Stomach smooth muscle (tissue), 2 donors: ENCODE measurements around the gene ARFGAP3.

ENCODE experiments used
- H3K27ac ChIP-seq: one replicate; pipeline ENCODE4 v1.7.0; 2013; ENCODE audit warnings: mild to moderate bottlenecking, low read length, inconsistent platforms
- H3K27me3 ChIP-seq, 2 donors: one replicate each; pipeline ENCODE4 v1.7.0; 2013; ENCODE audit warnings: low read length in 2 of 2; ENCODE audit not compliant: insufficient read depth in 2 of 2, control insufficient read depth in 1 of 2
- H3K36me3 ChIP-seq, 2 donors: one replicate each; pipeline ENCODE4 v1.7.0; 2013; ENCODE audit warnings: low read length in 2 of 2; ENCODE audit not compliant: control insufficient read depth in 2 of 2, insufficient read depth in 2 of 2
- H3K4me1 ChIP-seq: one replicate; pipeline ENCODE4 v1.7.0; 2013; ENCODE audit warnings: low read length; ENCODE audit not compliant: control insufficient read depth, insufficient read depth
- H3K4me3 ChIP-seq, 2 donors: one replicate each; pipeline ENCODE4 v1.7.0; 2013; ENCODE audit warnings: low read length in 2 of 2
- H3K9ac ChIP-seq, 2 donors: one replicate each; pipeline ENCODE4 v1.7.0; 2013; ENCODE audit warnings: low read length in 2 of 2, mild to moderate bottlenecking in 1 of 2
- H3K9me3 ChIP-seq, 2 donors: one replicate each; pipeline ENCODE4 v1.7.0; 2013; ENCODE audit warnings: low read length in 2 of 2; ENCODE audit not compliant: control insufficient read depth in 2 of 2
- donor health status: healthy.
- donor health status: Pancreatic carcinoma.

The ARFGAP3 gene

GRCh38 chr22:42856865-42857704 lies at the start of gene ARFGAP3:
ARFGAP3 (minus strand) TSS chr22:42857273; CDS start chr22:42857182, 91 bp downstream.
- Histone ChIP-seq H3K4me3 (peak within 1 kb of the TSS; percentile 81 to 86), H3K27me3 (no peaks in the 10 kb centered on the region), H3K9ac (peak within 1 kb of the TSS; percentile 94 to 95), H3K4me1 (peaks cover 17% of the 10 kb centered on the region), H3K9me3 (no peaks in the 10 kb centered on the region), H3K36me3 (no peaks in the 10 kb centered on the region), H3K27ac (peak within 1 kb of the TSS; percentile 77)

GRCh38 chr22:42905702-42906183 lies 48.7 kb upstream of the ARFGAP3 start:
- Histone ChIP-seq H3K4me1 (peaks cover 85% of the 10 kb centered on the region), H3K9me3 (no peaks in the 10 kb centered on the region), H3K4me3 (peak overlapping the region in 1 of 2 donors; percentile 8), H3K36me3 (peaks cover 2 to 15% of the 10 kb centered on the region in 2 donors), H3K9ac (no peak overlapping the region), H3K27me3 (no peaks in the 10 kb centered on the region), H3K27ac (peak overlapping the region; percentile 62)

GRCh38 chr22:42905217-42905616 lies 48.1 kb upstream of the ARFGAP3 start:
- H3K27me3 ChIP-seq = no peaks in the 10 kb centered on the region
- H3K9ac ChIP-seq = no peak overlapping the region
- H3K9me3 ChIP-seq = no peaks in the 10 kb centered on the region
- no peak overlapping the region for H3K27ac ChIP-seq
- peaks cover 80% of the 10 kb centered on the region for H3K4me1 ChIP-seq
- no peak overlapping the region for H3K4me3 ChIP-seq
- peaks cover 2 to 11% of the 10 kb centered on the region in 2 donors for H3K36me3 ChIP-seq

GRCh38 chr22:42904050-42904449 lies 47.0 kb upstream of the ARFGAP3 start:
- H3K9ac ChIP-seq = no peak overlapping the region
- no peak overlapping the region for H3K27ac ChIP-seq
- peaks cover 71% of the 10 kb centered on the region for H3K4me1 ChIP-seq
- no peaks in the 10 kb centered on the region for H3K9me3 ChIP-seq
- peaks cover 0 to 8% of the 10 kb centered on the region in 2 donors for H3K36me3 ChIP-seq
- H3K4me3 ChIP-seq = no peak overlapping the region
- H3K27me3 ChIP-seq = no peaks in the 10 kb centered on the region

- Histone ChIP-seq H3K4me1 (peaks cover 60% of the 10 kb centered on the region), H3K9ac (no peak overlapping the region), H3K27ac (peak overlapping the region; percentile 18), H3K9me3 (no peaks in the 10 kb centered on the region), H3K4me3 (no peak overlapping the region), H3K36me3 (peaks cover 0 to 6% of the 10 kb centered on the region in 2 donors), H3K27me3 (no peaks in the 10 kb centered on the region)
Observed at GRCh38 chr22:42902875-42903510, 45.9 kb upstream of the ARFGAP3 start.

GRCh38 chr22:42901790-42902508 lies 44.9 kb upstream of the ARFGAP3 start:
- H3K4me1 ChIP-seq = peaks cover 50% of the 10 kb centered on the region
- H3K36me3 ChIP-seq = peaks cover 0 to 6% of the 10 kb centered on the region in 2 donors
- no peak overlapping the region for H3K9ac ChIP-seq

GRCh38 chr22:42897960-42898359 lies 40.9 kb upstream of the ARFGAP3 start:
- no peak overlapping the region for H3K27ac ChIP-seq
- no peak overlapping the region for H3K4me3 ChIP-seq
- no peaks in the 10 kb centered on the region for H3K27me3 ChIP-seq
- peaks cover 2 to 8% of the 10 kb centered on the region in 2 donors for H3K36me3 ChIP-seq
- no peaks in the 10 kb centered on the region for H3K9me3 ChIP-seq
- no peak overlapping the region for H3K9ac ChIP-seq
- peaks cover 29% of the 10 kb centered on the region for H3K4me1 ChIP-seq

More at GRCh38 chr22:42901790-42902508, 44.9 kb upstream of the ARFGAP3 start:
- Histone ChIP-seq H3K9me3 (no peaks in the 10 kb centered on the region), H3K27me3 (no peaks in the 10 kb centered on the region), H3K27ac (peak overlapping the region; percentile 18), H3K4me3 (peak overlapping the region in 1 of 2 donors; percentile 22)

- H3K36me3 ChIP-seq = peaks cover 11 to 12% of the 10 kb centered on the region in 2 donors
- H3K4me1 ChIP-seq = peaks cover 17% of the 10 kb centered on the region
- no peaks in the 10 kb centered on the region for H3K9me3 ChIP-seq
- H3K4me3 ChIP-seq = no peak overlapping the region
- no peaks in the 10 kb centered on the region for H3K27me3 ChIP-seq
- no peak overlapping the region for H3K9ac ChIP-seq
- no peak overlapping the region for H3K27ac ChIP-seq
Observed at GRCh38 chr22:42895541-42895981, 38.5 kb upstream of the ARFGAP3 start.

- H3K4me3 ChIP-seq = no peak overlapping the region
- no peak overlapping the region for H3K27ac ChIP-seq
- no peaks in the 10 kb centered on the region for H3K9me3 ChIP-seq
- H3K9ac ChIP-seq = no peak overlapping the region
- peaks cover 17% of the 10 kb centered on the region for H3K4me1 ChIP-seq
- H3K27me3 ChIP-seq = no peaks in the 10 kb centered on the region
- peaks cover 13 to 14% of the 10 kb centered on the region in 2 donors for H3K36me3 ChIP-seq
Observed at GRCh38 chr22:42895087-42895486, 38.0 kb upstream of the ARFGAP3 start.

GRCh38 chr22:42893371-42894150 lies 36.5 kb upstream of the ARFGAP3 start:
- Histone ChIP-seq H3K36me3 (peaks cover 23 to 26% of the 10 kb centered on the region in 2 donors), H3K27ac (no peak overlapping the region), H3K4me3 (no peak overlapping the region), H3K9ac (no peak overlapping the region), H3K4me1 (peaks cover 17% of the 10 kb centered on the region), H3K27me3 (no peaks in the 10 kb centered on the region), H3K9me3 (no peaks in the 10 kb centered on the region)
